Upper lobe of left lung (tissue), 6 donors: ENCODE measurements around the gene DOCK10. TPM values are rescaled to one million over a fixed set of nuclear protein-coding genes. Genes with fewer than 3 reads are reported as not detected.

Source experiments
- ATAC-seq, 2 donors: fragments of 200-7000 bp; cut with Tn5 transposase; one replicate each; pipeline ENCODE4 v1.9.1; 2022; ENCODE audit warnings: mild to moderate bottlenecking in 2 of 2, moderate library complexity in 2 of 2; ENCODE audit not compliant: low FRiP score in 2 of 2
- DNase-seq, 2 donors: peaks; one replicate each; pipeline ENCODE4 v3.0.0-alpha.2; 2019 to 2020
- H3K27ac ChIP-seq, 4 donors: fragments of 200-600 bp; sonication (generic); one replicate each; pipeline ENCODE4 v1.5.1; 2016 to 2019
- H3K27me3 ChIP-seq, 4 donors: fragments of 200-600 bp; sonication (generic); one replicate each; pipeline ENCODE4 v1.5.1; 2017 to 2019
- H3K36me3 ChIP-seq, 4 donors: fragments of 200-600 bp; sonication (generic); one replicate each; pipeline ENCODE4 v1.5.1; 2016 to 2019
- H3K4me1 ChIP-seq, 4 donors: fragments of 200-600 bp; sonication (generic); one replicate each; pipeline ENCODE4 v1.5.1; 2018 to 2019
- H3K4me3 ChIP-seq, 4 donors: fragments of 200-600 bp; sonication (generic); one replicate each; pipeline ENCODE4 v1.5.1; 2017 to 2019; ENCODE audit warnings: mild to moderate bottlenecking in 2 of 4, moderate library complexity in 1 of 4
- H3K9me3 ChIP-seq, 4 donors: fragments of 200-600 bp; sonication (generic); one replicate each; pipeline ENCODE4 v1.5.1; 2018 to 2019
- EP300 ChIP-seq, 4 donors: sonication (generic); formaldehyde crosslinking; IDR thresholded peaks; one replicate each; pipeline ENCODE4 v1.5.1; 2017; ENCODE audit warnings: antibody characterized with exemption in 4 of 4, control low read depth in 2 of 4
- POLR2A ChIP-seq, 4 donors: fragments of 450-650 bp; IDR thresholded peaks; one replicate each; pipeline ENCODE4 v1.5.1; 2016 to 2017; ENCODE audit warnings: antibody characterized with exemption in 4 of 4, mild to moderate bottlenecking in 2 of 4
- POLR2AphosphoS5 ChIP-seq, 2 donors: sonication (generic); formaldehyde crosslinking; IDR thresholded peaks; one replicate each; pipeline ENCODE4 v1.5.1; 2017; ENCODE audit warnings: antibody characterized with exemption in 2 of 2
- WGBS, 2 donors: methylation state at CpG; one replicate each; pipeline ENCODE4 v1.1.5; 2017 to 2018; 5-methylcytosine and 5-hydroxymethylcytosine counted together
- total RNA-seq, 6 donors: library from RNA; depleted of rRNA in 4 of 6; stranded (reverse); fragments of >200 nt in 4 of 6; gene quantifications; one replicate each; pipeline versions ENCODE4 v1.1.0 to v1.2.1, GENCODE V29; 2016 to 2021
- TF ChIP-seq, protein P1 (sequence below), 6 experiments: fragments of 450-650 bp in 4 of 6; fragments of 200-600 bp in 2 of 6; sonication (generic) in 2 of 6; IDR thresholded peaks; one replicate each; pipeline ENCODE4 v1.5.1; 2016 to 2019; ENCODE audit warnings: antibody characterized with exemption in 6 of 6
- donor health status: DM: no; HTN: no; CAD: no; lungs with moderate emphysema.
- donor health status: DM: no; HTN: yes; CAD: no; lungs with severe emphysema.

Gene DOCK10
- total RNA-seq, 6 donors from 2014 or later = 17.6 to 127 (median 39.9) TPM

DNA sequence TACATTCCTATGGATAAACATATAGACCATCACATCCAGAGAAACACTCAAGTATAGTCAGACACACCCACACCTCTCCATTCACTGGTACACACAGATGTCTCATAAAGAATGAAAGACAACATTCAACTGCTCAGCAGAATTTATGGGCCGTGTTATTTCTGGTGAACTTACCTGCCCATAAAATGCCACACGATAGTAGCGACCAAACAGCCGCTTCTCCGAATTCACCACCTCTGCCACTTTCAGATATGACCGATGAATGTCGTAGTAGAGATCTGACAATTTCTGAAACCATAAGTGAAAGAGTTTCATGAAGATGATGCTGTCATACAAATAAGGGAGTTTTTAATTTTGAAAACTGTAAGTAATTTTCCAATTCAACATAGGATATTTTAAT is 255.4 kb downstream of the DOCK10 start:
- no peaks in the 10 kb centered on the region for H3K27me3 ChIP-seq
- TF ChIP-seq POLR2A (IDR thresholded peaks at IDR 0.05) (no peak), EP300 (IDR thresholded peaks at IDR 0.05) (no peak), POLR2AphosphoS5 (IDR thresholded peaks at IDR 0.05) (no peak)
- TF ChIP-seq, protein P1, sequence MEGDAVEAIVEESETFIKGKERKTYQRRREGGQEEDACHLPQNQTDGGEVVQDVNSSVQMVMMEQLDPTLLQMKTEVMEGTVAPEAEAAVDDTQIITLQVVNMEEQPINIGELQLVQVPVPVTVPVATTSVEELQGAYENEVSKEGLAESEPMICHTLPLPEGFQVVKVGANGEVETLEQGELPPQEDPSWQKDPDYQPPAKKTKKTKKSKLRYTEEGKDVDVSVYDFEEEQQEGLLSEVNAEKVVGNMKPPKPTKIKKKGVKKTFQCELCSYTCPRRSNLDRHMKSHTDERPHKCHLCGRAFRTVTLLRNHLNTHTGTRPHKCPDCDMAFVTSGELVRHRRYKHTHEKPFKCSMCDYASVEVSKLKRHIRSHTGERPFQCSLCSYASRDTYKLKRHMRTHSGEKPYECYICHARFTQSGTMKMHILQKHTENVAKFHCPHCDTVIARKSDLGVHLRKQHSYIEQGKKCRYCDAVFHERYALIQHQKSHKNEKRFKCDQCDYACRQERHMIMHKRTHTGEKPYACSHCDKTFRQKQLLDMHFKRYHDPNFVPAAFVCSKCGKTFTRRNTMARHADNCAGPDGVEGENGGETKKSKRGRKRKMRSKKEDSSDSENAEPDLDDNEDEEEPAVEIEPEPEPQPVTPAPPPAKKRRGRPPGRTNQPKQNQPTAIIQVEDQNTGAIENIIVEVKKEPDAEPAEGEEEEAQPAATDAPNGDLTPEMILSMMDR (IDR thresholded peaks at IDR 0.05) = no peak
- H3K9me3 ChIP-seq = no peaks in the 10 kb centered on the region
- 96% methylated on average over 7 of the region's 7 CpGs for WGBS, 2 donors
- DNase-seq (no peak), ATAC-seq (no peak)
- H3K4me3 ChIP-seq = no peak overlapping the region
- H3K4me1 ChIP-seq = no peaks in the 10 kb centered on the region
- H3K27ac ChIP-seq = no peak overlapping the region
- H3K36me3 ChIP-seq = peaks cover 0 to 5% (median 0%) of the 10 kb centered on the region in 4 donors

DNA sequence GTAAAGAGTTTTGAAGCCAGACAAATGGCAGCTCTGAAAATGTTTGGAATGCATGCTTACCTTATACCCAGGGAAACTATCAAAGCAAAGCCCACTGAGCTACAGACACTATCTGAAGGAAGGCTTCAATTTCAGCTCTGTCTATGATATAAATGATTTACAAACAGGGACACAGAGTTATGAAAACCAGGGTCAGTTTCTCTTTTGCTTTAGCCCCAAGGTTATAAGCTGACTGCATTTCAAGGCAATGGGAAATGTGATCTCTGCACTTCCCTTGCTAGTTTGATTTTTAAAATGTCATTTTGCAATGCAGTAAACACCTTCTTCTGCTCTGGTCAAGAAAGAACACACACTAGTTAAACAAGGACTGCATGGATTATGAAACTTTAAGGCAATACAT is 260.9 kb downstream of the DOCK10 start:
- Histone ChIP-seq H3K4me1 (no peaks in the 10 kb centered on the region), H3K27ac (no peak overlapping the region), H3K36me3 (peaks cover 0 to 5% (median 0%) of the 10 kb centered on the region in 4 donors), H3K27me3 (no peaks in the 10 kb centered on the region), H3K9me3 (no peaks in the 10 kb centered on the region), H3K4me3 (no peak overlapping the region)
- TF ChIP-seq POLR2A (IDR thresholded peaks at IDR 0.05) = no peak
- no peak for TF ChIP-seq EP300 (IDR thresholded peaks at IDR 0.05)
- DNase-seq (no peak), ATAC-seq (no peak)

DNA sequence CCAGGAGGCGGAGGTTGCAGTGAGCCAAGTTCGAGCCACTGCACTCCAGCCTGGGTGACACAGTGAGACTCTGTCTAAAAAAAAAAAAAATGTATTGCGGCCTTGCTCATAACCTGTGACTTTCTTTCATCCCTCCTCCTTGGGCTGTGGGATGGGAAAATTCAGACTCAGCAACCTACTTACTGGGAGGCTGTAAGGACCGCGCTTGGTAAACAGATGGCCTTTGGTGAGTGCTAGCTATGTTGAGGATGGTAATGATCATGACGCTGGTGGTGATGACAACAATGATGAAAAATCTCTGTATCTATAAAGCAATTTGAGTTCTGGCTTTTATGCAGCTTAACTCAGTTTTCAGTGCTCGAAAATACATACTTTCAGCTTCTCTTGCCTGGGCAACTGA is 261.4 kb downstream of the DOCK10 start:
- 81 to 97% methylated on average over 7 of the region's 7 CpGs for WGBS, 2 donors
- TF ChIP-seq POLR2A (IDR thresholded peaks at IDR 0.05) = no peak
- TF ChIP-seq POLR2AphosphoS5 (IDR thresholded peaks at IDR 0.05) = no peak
- TF ChIP-seq EP300 (IDR thresholded peaks at IDR 0.05) = no peak
- TF ChIP-seq, protein P1 (IDR thresholded peaks at IDR 0.05) = no peak
- Histone ChIP-seq H3K4me3 (no peak overlapping the region), H3K36me3 (peaks cover 0 to 2% (median 0%) of the 10 kb centered on the region in 4 donors), H3K4me1 (no peaks in the 10 kb centered on the region), H3K27ac (no peak overlapping the region), H3K27me3 (no peaks in the 10 kb centered on the region), H3K9me3 (no peaks in the 10 kb centered on the region)
- no peak for DNase-seq
- no peak for ATAC-seq

DNA sequence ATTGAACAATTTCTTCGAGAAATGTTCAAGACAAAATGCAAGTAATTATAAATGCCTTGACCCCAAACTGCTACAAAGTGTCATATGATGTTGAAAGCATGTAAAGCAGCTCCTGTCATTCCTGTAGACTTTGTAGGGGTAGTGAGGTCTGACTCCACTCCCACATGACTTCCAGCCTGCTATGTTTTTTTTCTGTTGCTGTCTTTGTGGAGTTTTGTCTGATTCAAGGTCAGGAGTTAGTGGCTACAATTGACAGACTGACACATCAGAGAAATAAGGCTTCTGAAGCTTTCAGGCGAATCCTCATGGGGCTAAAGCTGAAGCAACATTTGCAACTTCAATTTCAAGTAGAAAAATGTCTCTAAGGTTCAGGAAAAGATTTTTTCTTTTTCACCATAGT is 262.2 kb downstream of the DOCK10 start:
- no peak for DNase-seq
- WGBS, 2 donors = 71 to 79% methylated on average over 2 of the region's 2 CpGs
- no peaks in the 10 kb centered on the region for H3K9me3 ChIP-seq
- TF ChIP-seq POLR2AphosphoS5 (IDR thresholded peaks at IDR 0.05) (no peak), EP300 (IDR thresholded peaks at IDR 0.05) (no peak), POLR2A (IDR thresholded peaks at IDR 0.05) (no peak)
- TF ChIP-seq, protein P1 (IDR thresholded peaks at IDR 0.05) = no peak
- H3K4me3 ChIP-seq = no peak overlapping the region
- no peak overlapping the region for H3K27ac ChIP-seq
- no peaks in the 10 kb centered on the region for H3K36me3 ChIP-seq
- H3K4me1 ChIP-seq = no peaks in the 10 kb centered on the region
- ATAC-seq = no peak
- no peaks in the 10 kb centered on the region for H3K27me3 ChIP-seq

DNA sequence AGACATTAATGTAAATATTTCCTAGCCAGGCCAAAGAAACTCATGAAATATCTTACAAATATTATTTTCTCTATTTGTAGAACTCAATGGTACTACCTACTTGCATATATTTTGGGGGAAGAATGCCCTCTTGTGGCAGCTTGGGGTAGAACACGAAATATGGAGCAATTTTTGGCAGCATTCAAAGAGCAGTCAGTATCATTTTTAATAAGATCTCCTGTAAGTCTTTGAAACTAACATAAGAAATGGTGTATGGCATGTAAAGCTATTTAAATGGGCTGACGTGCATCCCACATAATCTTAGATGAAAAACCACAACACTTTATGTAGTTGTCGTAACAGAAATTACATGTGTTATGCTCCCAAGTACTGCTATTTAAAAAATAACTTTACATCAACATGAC is 263.8 kb downstream of the DOCK10 start:
- H3K9me3 ChIP-seq = no peaks in the 10 kb centered on the region
- peaks cover 0 to 7% (median 0%) of the 10 kb centered on the region in 4 donors for H3K36me3 ChIP-seq
- ATAC-seq (peak in 1 of 2 donors; percentile 78), DNase-seq (no peak)
- H3K27ac ChIP-seq = no peak overlapping the region
- TF ChIP-seq, protein P1 (IDR thresholded peaks at IDR 0.05) = peak; percentile 33 to 73 (median 62)
- TF ChIP-seq EP300 (IDR thresholded peaks at IDR 0.05) (no peak), POLR2AphosphoS5 (IDR thresholded peaks at IDR 0.05) (no peak)
- no peaks in the 10 kb centered on the region for H3K27me3 ChIP-seq
- H3K4me1 ChIP-seq = no peaks in the 10 kb centered on the region
- 32 to 33% methylated on average over 3 of the region's 3 CpGs for WGBS, 2 donors
- no peak overlapping the region for H3K4me3 ChIP-seq
